HG02852 (cell line): Measurements from ENCODE around the gene DHRS12.

ENCODE experiments used
- ATAC-seq: cut with Tn5 transposase; IDR thresholded peaks from one replicate; pipeline ENCODE4 v1.9.1; 2021; ENCODE audit warnings: mild to moderate bottlenecking, moderate library complexity; ENCODE audit not compliant: unreplicated experiment

DHRS12 gene

GRCh38 chr13:51730927-51731326 lies 73.0 kb downstream of the DHRS12 start:
- no peak for ATAC-seq

DNA sequence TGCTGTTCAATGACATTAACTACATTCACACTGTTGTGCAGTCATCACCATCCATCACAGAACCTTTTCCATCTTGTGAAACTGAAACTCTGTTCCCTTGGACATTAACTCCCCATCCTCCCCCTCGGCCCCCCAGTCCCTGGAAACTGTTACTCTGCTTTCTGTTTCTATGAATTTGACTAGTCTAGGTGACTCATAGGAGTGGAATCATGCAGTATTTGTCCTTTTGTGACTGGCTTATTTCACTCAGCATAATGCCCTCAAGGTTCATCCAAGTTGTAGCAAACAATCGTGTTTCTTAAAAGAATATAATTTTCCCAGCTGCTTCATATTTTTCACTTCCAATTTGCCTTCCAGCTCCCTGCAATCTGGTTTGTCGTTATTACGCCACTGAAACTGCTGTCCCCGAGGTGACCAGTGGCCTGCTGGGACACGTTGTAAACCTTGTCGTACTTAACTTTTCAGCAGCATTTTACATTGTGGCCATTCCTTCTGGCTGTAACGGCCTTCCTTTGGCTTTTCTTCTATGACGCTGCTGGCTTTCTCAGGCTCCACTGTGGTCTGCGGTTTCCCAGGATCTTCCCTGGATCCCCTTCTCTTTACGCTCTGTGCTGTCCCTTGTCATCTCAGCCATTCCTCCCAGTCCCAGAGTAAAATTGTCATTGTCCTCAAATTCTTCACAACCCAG lies 74.0 kb downstream of the DHRS12 start:
- no peak for ATAC-seq

DNA sequence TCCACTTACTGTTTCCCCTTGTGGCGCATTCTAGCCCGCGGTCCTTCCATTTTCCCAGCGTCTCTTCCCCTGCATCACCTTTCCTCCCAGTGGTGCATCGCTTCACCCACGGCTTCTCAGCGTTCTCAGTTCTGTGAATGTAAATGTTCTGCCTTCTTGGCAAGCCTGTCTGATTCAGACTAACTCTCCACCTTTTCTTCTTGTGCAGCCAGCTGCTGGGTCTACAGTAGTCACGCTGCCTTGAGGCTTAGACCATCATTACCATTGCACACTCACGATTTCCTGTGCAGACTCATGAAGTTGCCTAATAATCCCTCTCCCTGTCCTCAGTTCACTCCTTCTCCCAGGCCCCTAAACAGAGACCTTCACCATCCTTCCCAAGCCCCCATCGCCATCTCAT lies 75.0 kb downstream of the DHRS12 start:
- ATAC-seq = no peak

DNA sequence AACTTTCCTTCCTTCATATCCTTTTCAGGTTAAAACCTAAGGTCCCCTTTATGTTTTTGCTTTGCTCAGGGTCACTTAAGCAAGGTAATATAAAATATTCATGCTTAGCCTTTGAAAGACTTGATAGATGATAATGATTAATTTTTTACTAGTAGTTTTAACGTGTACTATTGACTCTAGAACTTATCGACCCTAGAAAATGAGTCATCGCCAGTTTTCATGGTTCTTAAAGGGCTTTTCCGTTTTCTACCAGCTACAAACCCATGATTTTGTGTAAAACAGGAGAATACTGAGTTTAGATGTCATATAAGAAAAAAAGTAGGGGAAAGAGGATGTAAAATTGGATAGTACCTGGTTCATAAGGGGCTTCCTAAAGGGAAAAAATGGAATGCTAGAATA lies 75.7 kb downstream of the DHRS12 start:
- ATAC-seq = no peak

GRCh38 chr13:51727634-51728274 lies 76.2 kb downstream of the DHRS12 start:
- ATAC-seq = no peak

DNA sequence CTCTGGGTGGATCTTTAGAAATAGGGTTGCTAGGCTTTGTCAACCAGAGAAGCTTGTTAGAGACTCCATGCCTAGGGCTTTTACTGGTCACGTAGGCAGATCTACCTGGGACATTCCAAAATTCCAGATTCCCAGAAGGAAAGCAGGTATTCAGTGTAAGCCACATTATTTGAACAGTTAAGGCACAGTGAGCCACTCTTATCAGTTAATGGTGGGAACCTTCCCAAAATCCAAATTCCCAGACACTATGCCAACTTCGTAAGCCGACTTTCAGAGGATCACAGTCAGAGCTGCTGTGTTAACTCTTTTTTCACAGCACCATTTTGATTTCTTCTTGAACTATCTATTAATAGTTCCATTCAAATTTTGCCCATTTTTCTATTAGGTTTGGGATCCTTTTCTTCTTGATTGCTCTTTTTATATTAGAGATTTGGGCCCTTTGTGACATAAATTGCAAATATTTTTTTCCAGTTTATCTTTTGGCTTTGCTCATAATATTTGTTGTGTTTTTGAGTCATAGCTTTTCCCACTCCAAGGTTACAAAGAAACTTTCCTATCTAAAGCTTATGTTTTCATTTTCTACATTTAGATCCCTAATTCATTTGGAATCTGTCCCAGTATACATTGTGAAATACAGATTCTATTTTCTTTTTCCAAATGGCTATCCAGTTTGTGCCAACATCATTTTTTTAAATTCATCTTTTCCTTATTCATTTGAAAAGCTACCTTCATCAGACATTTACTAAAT lies 77.3 kb downstream of the DHRS12 start:
- ATAC-seq = no peak

DNA sequence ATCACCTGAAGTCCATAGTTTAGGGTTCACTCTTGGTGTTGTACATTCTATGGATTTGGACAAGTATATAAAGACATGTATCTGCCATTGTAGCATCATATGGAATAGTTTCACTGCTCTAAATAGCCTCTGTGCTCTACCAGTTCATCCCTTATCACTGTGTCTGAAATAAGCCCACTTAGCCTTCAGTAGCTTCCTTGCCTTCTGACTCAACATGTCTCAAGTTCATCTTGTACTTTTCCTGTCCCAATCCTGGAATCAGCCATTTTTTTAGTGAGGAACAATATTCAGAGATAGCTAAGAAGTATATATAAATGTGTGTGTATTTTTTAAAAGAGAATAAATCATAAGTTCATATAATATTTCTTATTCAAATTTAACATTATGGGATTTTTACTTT lies 79.2 kb downstream of the DHRS12 start:
- no peak for ATAC-seq

- ATAC-seq = no peak
These were observed 80.4 kb downstream of the DHRS12 start for GRCh38 chr13:51723529-51723928.

- peak; percentile 93 for ATAC-seq
These were observed 82.5 kb downstream of the DHRS12 start for GRCh38 chr13:51721496-51721895.

GRCh38 chr13:51719394-51719793 lies 84.6 kb downstream of the DHRS12 start:
- ATAC-seq = no peak
